WTC11 (cell line): ENCODE measurements around the gene AHCYL1. TPM values are rescaled to one million over a fixed set of nuclear protein-coding genes. Genes with fewer than 3 reads are reported as not detected.

Experiments
- ATAC-seq: fragments of 200-7000 bp; cut with Tn5 transposase; 2 replicates; pipeline ENCODE4 v1.10.0; 2021; ENCODE audit warnings: mild to moderate bottlenecking, moderate library complexity
- CTCF ChIA-PET: fragments of 300-600 bp; sonication (Branson Sonifier 250); formaldehyde crosslinking; loops from one replicate; lab custom pipeline; 2021; ENCODE audit warnings: antibody characterized with exemption; lab: Charles Lee
- POLR2A ChIA-PET: fragments of 350-600 bp; sonication (Branson Sonifier 250); formaldehyde crosslinking; loops from one replicate; lab custom pipeline; 2021; ENCODE audit warnings: antibody characterized with exemption; lab: Charles Lee
- DNase-seq: peaks from one replicate; pipeline ENCODE4 v3.0.0; 2021; ENCODE audit warnings: low spot score
- H3K27ac Mint-ChIP-seq: 2 replicates; pipeline ENCODE4 v1.8.0; 2021; ENCODE audit warnings: mixed read lengths
- H3K27me3 Mint-ChIP-seq: 2 replicates; pipeline ENCODE4 v1.8.0; 2021; ENCODE audit warnings: low read depth, mild to moderate bottlenecking, moderate library complexity, mixed read lengths
- H3K36me3 Mint-ChIP-seq: 2 replicates; pipeline ENCODE4 v1.8.0; 2021; ENCODE audit warnings: mixed read lengths
- H3K4me1 Mint-ChIP-seq: 2 replicates; pipeline ENCODE4 v1.8.0; 2022; ENCODE audit warnings: mixed read lengths
- H3K4me3 Mint-ChIP-seq: 2 replicates; pipeline ENCODE4 v1.8.0; 2021; ENCODE audit warnings: mild to moderate bottlenecking, moderate library complexity, mixed read lengths
- H3K9me3 Mint-ChIP-seq: 2 replicates; pipeline ENCODE4 v1.8.0; 2021; ENCODE audit warnings: mixed read lengths
- ATF3 ChIP-seq: sonication (generic); formaldehyde crosslinking; conservative IDR thresholded peaks from 2 replicates; pipeline ENCODE4 v1.8.1; 2022; ENCODE audit warnings: mild to moderate bottlenecking, missing genetic modification reagents
- CBFB ChIP-seq: sonication (generic); formaldehyde crosslinking; IDR thresholded peaks from 2 replicates; pipeline ENCODE4 v1.8.1; 2022; ENCODE audit warnings: mild to moderate bottlenecking, low read depth, missing genetic modification reagents
- ELF4 ChIP-seq: sonication (generic); formaldehyde crosslinking; IDR thresholded peaks from 2 replicates; pipeline ENCODE4 v1.8.1; 2022; ENCODE audit warnings: low read depth, mild to moderate bottlenecking, moderate library complexity, missing genetic modification reagents
- EMX1 ChIP-seq: fragments of 250-450 bp; sonication (Bioruptor Pico); IDR thresholded peaks from 2 replicates; pipeline ENCODE4 v1.8.0; 2021; ENCODE audit warnings: mild to moderate bottlenecking
- GTF2I ChIP-seq: fragments of 250-450 bp; sonication (Bioruptor Pico); conservative IDR thresholded peaks from 2 replicates; pipeline ENCODE4 v1.4.0; 2021; ENCODE audit warnings: mild to moderate bottlenecking
- IRF2 ChIP-seq: sonication (generic); formaldehyde crosslinking; IDR thresholded peaks from 2 replicates; pipeline ENCODE4 v1.8.0; 2022; ENCODE audit warnings: low read depth, missing genetic modification reagents, borderline replicate concordance
- OVOL2 ChIP-seq: fragments of 250-450 bp; sonication (Bioruptor Pico); IDR thresholded peaks from 2 replicates; pipeline ENCODE4 v1.9.0; 2021; ENCODE audit warnings: mild to moderate bottlenecking, borderline replicate concordance
- PRRX2 ChIP-seq: fragments of 250-450 bp; sonication (Bioruptor Pico); IDR thresholded peaks from 2 replicates; pipeline ENCODE4 v1.8.0; 2021; ENCODE audit warnings: mild to moderate bottlenecking
- TEAD4 ChIP-seq: sonication (generic); formaldehyde crosslinking; IDR thresholded peaks from 2 replicates; pipeline ENCODE4 v1.8.0; 2022; ENCODE audit warnings: mild to moderate bottlenecking, missing genetic modification reagents
- ZBTB43 ChIP-seq: sonication (generic); formaldehyde crosslinking; IDR thresholded peaks from 2 replicates; pipeline ENCODE4 v1.8.1; 2023; ENCODE audit warnings: mild to moderate bottlenecking, missing genetic modification reagents
- ZSCAN18 ChIP-seq: fragments of 250-450 bp; sonication (Bioruptor Pico); IDR thresholded peaks from 2 replicates; pipeline ENCODE4 v2.1.2; 2022; ENCODE audit warnings: mild to moderate bottlenecking, moderate library complexity
- total RNA-seq: library from RNA; stranded (reverse); gene quantifications from 3 replicates; pipeline ENCODE4 v1.2.3, GENCODE V29; 2021
- TF ChIP-seq, protein P1 (sequence below): sonication (generic); formaldehyde crosslinking; IDR thresholded peaks from 2 replicates; pipeline ENCODE4 v1.8.1; 2023; ENCODE audit warnings: mild to moderate bottlenecking, moderate library complexity, missing genetic modification reagents
- TF ChIP-seq, protein P2 (sequence below): sonication (generic); formaldehyde crosslinking; IDR thresholded peaks from 2 replicates; pipeline ENCODE4 v1.8.0; 2022; ENCODE audit warnings: mild to moderate bottlenecking, missing genetic modification reagents
- TF ChIP-seq, protein P3 (sequence below): fragments of 250-450 bp; sonication (Bioruptor Pico); conservative IDR thresholded peaks from 2 replicates; pipeline ENCODE4 v1.9.0; 2021; ENCODE audit warnings: mild to moderate bottlenecking
- TF ChIP-seq, protein P4 (sequence below): sonication (generic); formaldehyde crosslinking; IDR thresholded peaks from 2 replicates; pipeline ENCODE4 v1.8.1; 2023; ENCODE audit warnings: mild to moderate bottlenecking, missing genetic modification reagents, borderline replicate concordance

Gene AHCYL1
- total RNA-seq, 1 experiment from 2014 or later: 92.1 TPM

GRCh38 chr1:110059133-110059863, 74.7 kb downstream of the AHCYL1 start:
- Mint-ChIP-seq H3K27me3 (peaks cover 4% of the 10 kb centered on the region), H3K4me3 (no peak overlapping the region), H3K36me3 (peaks cover 37% of the 10 kb centered on the region), H3K9me3 (no peaks in the 10 kb centered on the region), H3K4me1 (no peaks in the 10 kb centered on the region), H3K27ac (no peak overlapping the region)
- no peak for ATAC-seq
- ChIA-PET POLR2A (interaction anchor here (1.2 kb wide), 1 partner anchor 25 kb away, joined by 4 read pairs; the partner anchor contains the start of gene STRIP1), CTCF (interaction anchor here (0.6 to 4.4 kb wide), 36 partner anchors 8 to 437 kb away, joined by 3 to 42 read pairs (median 6); partner anchors contain the start of genes ALX3, SLC6A17, STRIP1 and UBL4B)
- TF ChIP-seq, protein P1, sequence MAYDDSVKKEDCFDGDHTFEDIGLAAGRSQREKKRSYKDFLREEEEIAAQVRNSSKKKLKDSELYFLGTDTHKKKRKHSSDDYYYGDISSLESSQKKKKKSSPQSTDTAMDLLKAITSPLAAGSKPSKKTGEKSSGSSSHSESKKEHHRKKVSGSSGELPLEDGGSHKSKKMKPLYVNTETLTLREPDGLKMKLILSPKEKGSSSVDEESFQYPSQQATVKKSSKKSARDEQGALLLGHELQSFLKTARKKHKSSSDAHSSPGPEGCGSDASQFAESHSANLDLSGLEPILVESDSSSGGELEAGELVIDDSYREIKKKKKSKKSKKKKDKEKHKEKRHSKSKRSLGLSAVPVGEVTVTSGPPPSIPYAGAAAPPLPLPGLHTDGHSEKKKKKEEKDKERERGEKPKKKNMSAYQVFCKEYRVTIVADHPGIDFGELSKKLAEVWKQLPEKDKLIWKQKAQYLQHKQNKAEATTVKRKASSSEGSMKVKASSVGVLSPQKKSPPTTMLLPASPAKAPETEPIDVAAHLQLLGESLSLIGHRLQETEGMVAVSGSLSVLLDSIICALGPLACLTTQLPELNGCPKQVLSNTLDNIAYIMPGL (CRISPR knock-in tag): no peak
- TF ChIP-seq PRRX2 (no peak), GTF2I (CRISPR knock-in tag) (no peak), ELF4 (CRISPR knock-in tag) (no peak), ZSCAN18 (no peak), IRF2 (no peak), OVOL2 (no peak), ATF3 (CRISPR knock-in tag) (no peak), ZBTB43 (no peak), TEAD4 (no peak), EMX1 (CRISPR knock-in tag) (no peak), CBFB (CRISPR knock-in tag) (no peak)
- TF ChIP-seq, protein P2, sequence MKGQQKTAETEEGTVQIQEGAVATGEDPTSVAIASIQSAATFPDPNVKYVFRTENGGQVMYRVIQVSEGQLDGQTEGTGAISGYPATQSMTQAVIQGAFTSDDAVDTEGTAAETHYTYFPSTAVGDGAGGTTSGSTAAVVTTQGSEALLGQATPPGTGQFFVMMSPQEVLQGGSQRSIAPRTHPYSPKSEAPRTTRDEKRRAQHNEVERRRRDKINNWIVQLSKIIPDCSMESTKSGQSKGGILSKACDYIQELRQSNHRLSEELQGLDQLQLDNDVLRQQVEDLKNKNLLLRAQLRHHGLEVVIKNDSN (CRISPR knock-in tag): no peak
- TF ChIP-seq, protein P3, sequence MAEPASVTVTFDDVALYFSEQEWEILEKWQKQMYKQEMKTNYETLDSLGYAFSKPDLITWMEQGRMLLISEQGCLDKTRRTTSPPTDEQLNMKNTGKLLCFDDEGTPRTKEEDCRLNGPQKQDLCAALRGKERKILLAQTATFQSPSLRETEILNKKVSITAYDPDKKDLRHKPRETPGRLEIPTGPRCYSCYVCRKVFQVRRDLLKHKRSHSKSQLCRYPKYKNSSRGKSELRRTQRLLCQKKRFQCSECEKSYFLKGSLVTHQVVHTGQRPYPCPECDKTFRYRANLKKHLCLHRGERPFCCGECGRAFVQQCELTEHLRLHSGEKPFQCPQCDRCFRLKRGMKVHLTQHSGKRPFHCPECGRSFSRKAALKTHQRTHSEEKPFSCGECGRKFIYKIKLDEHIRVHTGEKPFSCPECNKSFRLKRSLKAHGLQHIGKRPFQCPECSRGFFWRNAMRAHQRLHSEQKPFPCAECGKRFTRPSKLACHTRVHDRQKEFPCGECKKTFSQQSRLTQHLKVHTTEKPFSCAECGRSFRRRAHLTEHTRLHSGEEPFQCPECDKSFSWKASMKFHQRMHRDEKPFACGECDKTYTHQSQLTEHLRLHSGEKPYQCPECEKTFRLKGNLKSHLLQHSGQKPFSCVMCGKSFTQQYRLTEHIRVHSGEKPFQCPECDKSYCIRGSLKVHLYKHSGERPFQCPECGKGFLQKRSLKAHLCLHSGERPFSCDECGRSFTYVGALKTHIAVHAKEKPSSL (CRISPR knock-in tag): no peak
- TF ChIP-seq, protein P4, sequence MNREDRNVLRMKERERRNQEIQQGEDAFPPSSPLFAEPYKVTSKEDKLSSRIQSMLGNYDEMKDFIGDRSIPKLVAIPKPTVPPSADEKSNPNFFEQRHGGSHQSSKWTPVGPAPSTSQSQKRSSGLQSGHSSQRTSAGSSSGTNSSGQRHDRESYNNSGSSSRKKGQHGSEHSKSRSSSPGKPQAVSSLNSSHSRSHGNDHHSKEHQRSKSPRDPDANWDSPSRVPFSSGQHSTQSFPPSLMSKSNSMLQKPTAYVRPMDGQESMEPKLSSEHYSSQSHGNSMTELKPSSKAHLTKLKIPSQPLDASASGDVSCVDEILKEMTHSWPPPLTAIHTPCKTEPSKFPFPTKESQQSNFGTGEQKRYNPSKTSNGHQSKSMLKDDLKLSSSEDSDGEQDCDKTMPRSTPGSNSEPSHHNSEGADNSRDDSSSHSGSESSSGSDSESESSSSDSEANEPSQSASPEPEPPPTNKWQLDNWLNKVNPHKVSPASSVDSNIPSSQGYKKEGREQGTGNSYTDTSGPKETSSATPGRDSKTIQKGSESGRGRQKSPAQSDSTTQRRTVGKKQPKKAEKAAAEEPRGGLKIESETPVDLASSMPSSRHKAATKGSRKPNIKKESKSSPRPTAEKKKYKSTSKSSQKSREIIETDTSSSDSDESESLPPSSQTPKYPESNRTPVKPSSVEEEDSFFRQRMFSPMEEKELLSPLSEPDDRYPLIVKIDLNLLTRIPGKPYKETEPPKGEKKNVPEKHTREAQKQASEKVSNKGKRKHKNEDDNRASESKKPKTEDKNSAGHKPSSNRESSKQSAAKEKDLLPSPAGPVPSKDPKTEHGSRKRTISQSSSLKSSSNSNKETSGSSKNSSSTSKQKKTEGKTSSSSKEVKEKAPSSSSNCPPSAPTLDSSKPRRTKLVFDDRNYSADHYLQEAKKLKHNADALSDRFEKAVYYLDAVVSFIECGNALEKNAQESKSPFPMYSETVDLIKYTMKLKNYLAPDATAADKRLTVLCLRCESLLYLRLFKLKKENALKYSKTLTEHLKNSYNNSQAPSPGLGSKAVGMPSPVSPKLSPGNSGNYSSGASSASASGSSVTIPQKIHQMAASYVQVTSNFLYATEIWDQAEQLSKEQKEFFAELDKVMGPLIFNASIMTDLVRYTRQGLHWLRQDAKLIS (CRISPR knock-in tag): no peak
- no peak for DNase-seq
